GM19438 (cell line): ENCODE data around the gene UFSP2.

Experiments used
- ATAC-seq: cut with Tn5 transposase; IDR thresholded peaks from one replicate; pipeline ENCODE4 v1.9.1; 2021; ENCODE audit warnings: low read depth; ENCODE audit not compliant: unreplicated experiment

The UFSP2 gene

DNA sequence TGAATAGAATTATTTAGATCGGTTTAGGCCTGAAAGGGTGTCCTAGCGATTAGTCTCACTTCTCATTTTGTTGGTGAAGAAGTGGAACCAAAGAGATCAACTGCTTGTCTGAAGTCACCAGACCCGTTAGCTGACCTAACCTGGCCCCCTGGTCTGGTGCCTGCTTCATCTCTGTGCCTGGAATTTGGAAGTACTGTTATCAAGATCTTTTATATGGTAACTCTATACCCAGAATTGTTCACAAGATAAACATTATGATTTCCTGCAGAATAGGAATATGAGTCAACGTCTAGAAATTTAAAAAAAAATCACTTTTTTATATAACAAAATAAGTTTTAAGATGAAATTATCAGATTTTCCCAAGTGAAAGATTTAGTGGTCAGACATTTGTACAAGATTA, 67.2 kb downstream of the UFSP2 start:
- no peak for ATAC-seq

DNA sequence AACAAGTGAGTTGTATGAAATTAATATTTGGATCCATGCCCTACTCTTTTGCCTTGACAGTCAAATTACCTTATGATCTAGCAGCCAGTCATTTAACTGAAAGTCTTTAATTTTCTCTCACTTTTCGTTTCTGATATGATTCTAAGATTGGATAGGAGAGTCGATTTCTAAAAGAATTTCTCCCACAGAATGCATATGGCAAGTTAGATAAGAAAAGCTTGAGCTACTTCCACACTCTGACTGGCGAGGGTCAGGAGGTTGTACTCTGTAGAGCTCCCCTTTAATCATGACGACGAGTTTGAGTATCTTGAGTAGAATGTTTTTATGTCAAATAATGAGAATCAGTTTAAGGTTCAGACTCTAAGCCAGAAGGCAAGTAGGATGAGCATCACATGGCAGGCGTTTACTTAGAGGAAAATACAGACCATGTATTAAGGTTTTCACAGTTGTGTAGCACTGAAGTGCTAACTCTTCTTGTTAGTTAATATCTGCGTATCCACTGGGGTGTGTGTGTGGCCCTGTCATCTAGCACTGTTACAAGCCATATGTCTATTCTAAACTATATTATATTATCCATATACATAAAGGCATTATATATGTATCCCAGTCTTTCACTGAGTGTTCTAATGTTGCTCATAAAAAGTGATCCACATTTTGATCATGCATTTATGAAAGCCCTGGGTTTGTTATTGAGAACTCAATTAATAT, 67.9 kb downstream of the UFSP2 start:
- no peak for ATAC-seq

DNA sequence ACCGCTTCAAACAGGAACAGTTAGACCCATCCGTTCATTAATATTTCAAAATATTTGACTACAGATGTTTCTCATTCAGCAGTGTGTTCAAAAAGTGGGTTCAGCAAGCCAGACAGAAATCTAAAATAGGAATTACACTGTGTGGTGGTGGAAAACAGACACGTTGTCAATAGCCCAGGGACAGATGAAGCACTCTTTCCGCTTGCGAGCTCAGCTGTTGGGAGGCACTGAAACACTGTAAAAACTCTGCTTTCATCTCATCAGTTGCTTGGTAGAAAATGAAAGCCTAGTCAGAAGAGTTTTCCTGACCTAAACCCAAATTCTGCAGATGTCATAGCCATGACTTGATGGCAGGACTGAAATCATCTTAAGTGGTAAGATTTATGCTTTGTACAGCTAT, 68.6 kb downstream of the UFSP2 start:
- ATAC-seq, result no peak

DNA sequence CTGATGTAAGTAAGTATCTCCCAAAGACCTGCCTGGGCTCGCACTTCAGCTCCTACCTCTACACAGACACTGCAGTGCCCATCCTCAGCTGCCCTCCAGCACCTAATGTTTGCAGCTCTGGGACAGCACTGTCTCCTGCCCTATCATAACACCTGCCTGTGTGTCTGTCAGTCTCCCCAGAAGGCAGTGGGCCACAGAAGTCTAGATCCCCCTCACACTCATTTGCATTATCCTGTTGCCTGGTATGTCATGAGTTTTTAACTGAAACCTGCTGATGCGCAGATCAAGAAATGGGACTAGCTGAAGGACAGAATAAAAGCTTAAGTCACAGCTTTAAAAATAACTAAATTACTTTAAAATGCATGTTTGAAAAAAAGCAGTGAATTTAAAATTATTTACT, 73.0 kb downstream of the UFSP2 start:
- ATAC-seq, result no peak

DNA sequence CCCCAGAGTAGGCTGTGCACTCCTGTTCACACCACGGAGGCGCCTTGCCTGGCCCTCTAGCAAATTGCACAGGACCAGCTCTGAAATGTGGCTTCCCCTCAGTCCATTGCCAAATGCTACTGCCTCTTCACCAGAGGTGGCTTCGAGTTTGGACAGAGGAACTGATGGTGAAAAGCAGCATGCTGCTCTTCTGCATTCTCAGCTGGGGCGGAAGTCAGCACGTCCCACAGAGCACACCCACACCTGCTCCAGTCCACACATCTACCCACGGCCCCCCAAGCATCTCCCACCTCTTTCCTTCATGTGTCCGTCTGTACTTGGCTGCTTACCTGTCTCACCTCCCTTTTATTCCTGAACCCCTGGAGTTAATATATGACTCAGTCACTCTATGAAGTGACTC, 73.6 kb downstream of the UFSP2 start:
- no peak for ATAC-seq

DNA sequence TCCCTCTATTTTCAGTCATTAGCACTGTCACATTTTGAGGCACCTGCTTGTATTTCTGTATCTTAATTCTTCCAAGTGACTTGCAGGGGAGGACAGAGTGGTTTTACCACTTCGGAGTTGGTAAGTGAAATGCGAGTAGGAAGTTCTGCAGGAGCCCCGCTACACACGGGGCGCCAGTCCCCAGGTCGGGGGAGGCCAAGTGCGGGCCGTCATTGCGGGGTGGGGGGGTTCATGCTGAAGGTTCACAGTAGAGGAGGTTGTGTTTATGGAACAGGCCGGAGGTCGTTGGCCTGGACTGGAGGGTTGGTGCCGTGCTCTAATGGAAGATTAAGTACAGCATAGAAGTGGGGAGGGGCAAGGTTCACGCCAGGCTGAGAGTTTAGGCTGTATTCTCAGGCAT, 74.1 kb downstream of the UFSP2 start:
- ATAC-seq, result no peak
